Activated T-cell treated with anti-CD3 and anti-CD28 coated beads, Interleukin-2, amount 50 U/mL, for 24 hours (primary cell): ENCODE results near the gene RPS19BP1.

ENCODE experiments used
- DNase-seq: peaks from one replicate; pipeline ENCODE4 v3.0.0-alpha.2; 2020
- H3K27ac Mint-ChIP-seq: 2 replicates; pipeline ENCODE4 v1.8.0; 2020; ENCODE audit warnings: mild to moderate bottlenecking, mixed read lengths
- H3K27me3 Mint-ChIP-seq: 2 replicates; pipeline ENCODE4 v1.8.0; 2020; ENCODE audit warnings: mixed read lengths
- H3K36me3 Mint-ChIP-seq: 2 replicates; pipeline ENCODE4 v1.8.0; 2020; ENCODE audit warnings: low read depth, mixed read lengths
- H3K4me1 Mint-ChIP-seq: 2 replicates; pipeline ENCODE4 v1.8.0; 2020; ENCODE audit warnings: low read depth, mixed read lengths
- H3K4me3 Mint-ChIP-seq: 2 replicates; pipeline ENCODE4 v1.8.0; 2020; ENCODE audit warnings: mild to moderate bottlenecking, moderate library complexity, mixed read lengths
- H3K9me3 Mint-ChIP-seq: 2 replicates; pipeline ENCODE4 v1.8.0; 2020; ENCODE audit warnings: mixed read lengths

The RPS19BP1 gene

DNA sequence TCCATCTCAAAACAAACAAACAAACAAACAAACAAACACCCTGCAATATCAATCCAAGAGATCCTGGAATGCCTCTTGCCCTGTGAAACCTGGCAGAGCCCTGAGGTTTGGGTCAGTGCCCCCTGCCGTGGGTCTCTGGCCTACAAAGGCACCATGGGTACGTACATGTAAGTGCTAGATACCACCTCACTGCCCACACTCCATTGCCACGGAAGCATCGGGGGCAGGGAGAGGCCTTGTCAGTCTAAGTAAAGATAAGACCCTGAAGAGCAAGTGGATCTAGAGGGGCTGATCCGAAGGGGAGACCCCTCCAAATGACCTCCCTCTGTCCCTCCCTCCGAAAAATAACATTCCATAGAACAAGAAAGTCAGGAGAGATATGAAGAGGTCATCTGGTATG lies 32.4 kb downstream of the RPS19BP1 start:
- no peaks in the 10 kb centered on the region for H3K27me3 Mint-ChIP-seq
- H3K4me3 Mint-ChIP-seq, result no peak overlapping the region
- no peaks in the 10 kb centered on the region for H3K9me3 Mint-ChIP-seq
- H3K36me3 Mint-ChIP-seq, result peaks cover 26% of the 10 kb centered on the region
- DNase-seq, result no peak
- H3K27ac Mint-ChIP-seq, result no peak overlapping the region
- peaks cover 25% of the 10 kb centered on the region for H3K4me1 Mint-ChIP-seq

DNA sequence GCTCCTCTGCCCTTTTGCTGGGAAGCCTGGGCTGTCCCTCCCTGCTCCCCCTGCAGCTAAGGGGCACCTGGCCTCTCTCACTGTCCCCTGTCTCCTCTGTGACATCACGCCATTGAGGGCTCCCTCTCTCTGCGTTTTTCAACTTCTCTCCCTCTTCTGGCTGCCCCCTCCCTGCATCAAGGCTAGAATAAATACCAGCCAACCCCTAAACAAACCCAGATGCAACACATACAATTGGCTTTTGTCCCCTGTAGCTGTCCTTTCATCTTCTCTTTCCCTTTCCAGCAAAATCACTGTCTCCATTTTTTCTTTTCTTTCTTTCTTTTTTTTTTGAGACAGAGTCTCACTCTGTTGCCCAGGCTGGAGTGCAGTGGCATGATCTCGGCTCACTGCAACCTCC lies 33.7 kb downstream of the RPS19BP1 start:
- H3K27ac Mint-ChIP-seq, result no peak overlapping the region
- no peak overlapping the region for H3K4me3 Mint-ChIP-seq
- peaks cover 15% of the 10 kb centered on the region for H3K4me1 Mint-ChIP-seq
- no peaks in the 10 kb centered on the region for H3K27me3 Mint-ChIP-seq
- peaks cover 16% of the 10 kb centered on the region for H3K36me3 Mint-ChIP-seq
- H3K9me3 Mint-ChIP-seq, result no peaks in the 10 kb centered on the region
- DNase-seq, result no peak

DNA sequence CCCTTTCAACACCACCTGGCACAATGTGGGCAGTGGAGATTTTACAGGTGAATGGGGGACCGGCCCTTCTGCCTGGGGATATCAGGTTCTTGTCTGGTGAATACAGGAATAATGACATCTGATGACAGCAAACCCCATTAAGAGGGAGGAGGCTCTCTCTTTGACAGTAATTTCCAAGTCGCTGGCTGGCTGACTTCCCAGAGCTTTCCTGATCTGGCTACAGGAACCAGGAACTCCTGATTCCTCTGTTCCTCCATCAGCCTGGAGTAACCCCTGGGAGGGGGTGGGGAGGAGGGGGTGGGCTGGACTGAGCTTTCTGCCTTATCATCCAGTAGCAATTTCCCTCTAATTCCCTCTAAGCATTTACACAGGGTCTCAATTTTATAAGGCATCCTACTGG lies 34.2 kb downstream of the RPS19BP1 start:
- Mint-ChIP-seq H3K27ac (no peak overlapping the region), H3K36me3 (peaks cover 11% of the 10 kb centered on the region), H3K4me3 (no peak overlapping the region), H3K4me1 (peaks cover 13% of the 10 kb centered on the region), H3K27me3 (no peaks in the 10 kb centered on the region), H3K9me3 (no peaks in the 10 kb centered on the region)
- no peak for DNase-seq

- no peak overlapping the region for H3K27ac Mint-ChIP-seq
- no peaks in the 10 kb centered on the region for H3K9me3 Mint-ChIP-seq
- peaks cover 3% of the 10 kb centered on the region for H3K36me3 Mint-ChIP-seq
- no peak for DNase-seq
- peaks cover 11% of the 10 kb centered on the region for H3K4me1 Mint-ChIP-seq
- H3K4me3 Mint-ChIP-seq, result no peak overlapping the region
- no peaks in the 10 kb centered on the region for H3K27me3 Mint-ChIP-seq
Observed at GRCh38 chr22:39497429-39497828, 35.1 kb downstream of the RPS19BP1 start.

DNA sequence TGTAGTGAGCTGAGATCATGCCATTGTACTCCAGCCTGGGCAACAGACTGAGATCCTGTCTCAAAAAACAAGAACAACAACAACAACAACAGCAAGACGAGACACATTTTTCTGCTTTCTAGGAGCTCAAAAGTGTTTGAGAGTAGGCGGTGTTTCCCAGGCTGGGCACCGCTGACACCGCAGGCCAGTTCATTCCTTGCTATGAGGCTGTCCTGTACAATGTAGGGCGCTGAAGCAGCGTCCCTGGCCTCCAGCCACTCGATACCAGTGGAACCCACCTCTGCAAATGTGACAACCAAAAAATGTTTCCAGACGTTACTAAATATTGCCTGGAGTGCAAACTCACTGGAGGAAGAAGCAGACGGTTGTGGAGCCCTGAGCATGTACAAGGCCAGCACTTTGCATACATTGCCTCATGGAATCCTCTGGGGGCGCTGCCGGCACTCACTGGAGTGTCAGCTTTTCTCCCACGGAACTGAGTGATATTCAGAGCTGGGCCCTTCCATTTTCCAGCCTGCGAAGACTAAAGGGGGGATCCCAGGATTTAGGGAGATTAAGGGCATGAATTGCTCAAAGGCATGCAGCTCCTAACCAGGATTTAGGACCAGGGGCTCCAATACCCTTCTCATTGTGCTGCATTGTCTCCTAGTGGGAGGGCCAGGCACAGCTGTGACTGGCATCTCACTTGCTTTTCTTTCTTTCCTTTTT lies 36.3 kb downstream of the RPS19BP1 start:
- H3K36me3 Mint-ChIP-seq, result no peaks in the 10 kb centered on the region
- H3K27me3 Mint-ChIP-seq, result no peaks in the 10 kb centered on the region
- peaks cover 7% of the 10 kb centered on the region for H3K4me1 Mint-ChIP-seq
- no peak overlapping the region for H3K27ac Mint-ChIP-seq
- H3K4me3 Mint-ChIP-seq, result no peak overlapping the region
- DNase-seq, result peak; percentile 73
- H3K9me3 Mint-ChIP-seq, result no peaks in the 10 kb centered on the region

- Mint-ChIP-seq H3K36me3 (no peaks in the 10 kb centered on the region), H3K9me3 (no peaks in the 10 kb centered on the region), H3K27me3 (no peaks in the 10 kb centered on the region), H3K4me1 (peaks cover 14% of the 10 kb centered on the region), H3K4me3 (no peak overlapping the region), H3K27ac (no peak overlapping the region)
- no peak for DNase-seq
Observed at GRCh38 chr22:39494471-39495120, 38.0 kb downstream of the RPS19BP1 start.

- no peaks in the 10 kb centered on the region for H3K36me3 Mint-ChIP-seq
- H3K9me3 Mint-ChIP-seq, result no peaks in the 10 kb centered on the region
- no peak overlapping the region for H3K27ac Mint-ChIP-seq
- no peak overlapping the region for H3K4me3 Mint-ChIP-seq
- peaks cover 14% of the 10 kb centered on the region for H3K4me1 Mint-ChIP-seq
- no peaks in the 10 kb centered on the region for H3K27me3 Mint-ChIP-seq
- no peak for DNase-seq
Observed at GRCh38 chr22:39493759-39494158, 38.8 kb downstream of the RPS19BP1 start.

DNA sequence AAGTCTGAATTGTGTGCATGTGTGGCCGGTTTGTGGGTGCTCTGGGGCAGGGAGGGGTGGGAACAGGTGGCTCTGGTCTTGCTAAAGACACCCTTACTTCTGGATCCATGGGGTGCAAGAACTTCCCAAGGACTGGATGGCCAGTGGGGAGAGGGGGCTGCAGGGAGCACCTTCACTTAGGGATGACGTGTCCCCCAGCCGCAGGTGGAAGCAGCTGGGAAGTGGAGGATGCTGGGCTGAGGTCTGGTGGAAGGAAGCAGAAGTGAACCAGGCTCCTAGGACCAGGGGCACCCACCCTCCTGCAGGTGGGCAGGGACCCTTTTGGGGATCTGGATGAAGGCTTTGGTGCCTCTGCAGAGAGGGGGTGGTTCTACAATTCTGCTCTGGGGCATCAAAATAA lies 40.4 kb downstream of the RPS19BP1 start:
- H3K27ac Mint-ChIP-seq, result no peak overlapping the region
- peaks cover 13% of the 10 kb centered on the region for H3K4me1 Mint-ChIP-seq

GRCh38 chr22:39491696-39492095 lies 40.9 kb downstream of the RPS19BP1 start:
- H3K36me3 Mint-ChIP-seq, result no peaks in the 10 kb centered on the region

More for the DNA sequence above, 40.4 kb downstream of the RPS19BP1 start:
- no peaks in the 10 kb centered on the region for H3K9me3 Mint-ChIP-seq
- H3K4me3 Mint-ChIP-seq, result no peak overlapping the region
- H3K36me3 Mint-ChIP-seq, result no peaks in the 10 kb centered on the region
- no peak for DNase-seq
- H3K27me3 Mint-ChIP-seq, result no peaks in the 10 kb centered on the region

DNA sequence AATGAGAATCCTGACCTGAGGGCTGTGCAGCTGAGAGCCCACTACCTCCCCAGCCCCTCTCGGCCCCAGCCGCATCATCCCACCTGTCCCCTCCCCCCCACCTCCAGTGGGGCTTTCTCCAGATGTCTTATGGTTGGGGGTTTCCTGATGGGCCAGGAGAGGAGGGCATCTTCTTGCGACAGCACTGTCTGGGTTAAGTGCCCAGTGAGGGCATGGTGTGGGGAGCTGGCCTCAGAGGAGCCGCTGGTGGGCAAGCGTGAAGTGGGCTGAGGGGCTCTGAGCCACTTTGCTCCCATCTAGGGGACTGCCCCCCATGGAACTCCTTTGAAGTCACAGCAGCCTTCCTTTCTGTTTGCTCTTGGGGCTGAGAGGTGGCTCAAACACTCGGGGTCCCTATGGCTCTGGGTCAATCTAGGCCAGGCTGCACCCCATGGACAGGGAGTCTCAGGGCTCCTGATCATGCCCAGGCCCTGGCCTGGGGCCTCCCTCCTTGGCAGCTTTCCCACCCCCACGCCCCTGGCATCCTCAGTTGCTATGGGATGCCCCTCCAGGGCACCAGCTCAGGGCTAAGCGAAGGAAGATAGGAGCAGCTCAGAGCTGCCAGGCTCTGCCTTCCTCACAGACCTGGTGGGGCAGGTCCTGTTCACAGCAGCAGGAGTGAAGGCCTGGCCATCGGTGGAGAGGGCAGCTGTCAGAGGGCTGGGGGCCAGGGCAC lies 41.4 kb downstream of the RPS19BP1 start:
- H3K9me3 Mint-ChIP-seq, result no peaks in the 10 kb centered on the region
- no peak overlapping the region for H3K4me3 Mint-ChIP-seq
- H3K27ac Mint-ChIP-seq, result no peak overlapping the region
- no peak for DNase-seq
- peaks cover 9% of the 10 kb centered on the region for H3K4me1 Mint-ChIP-seq
- H3K27me3 Mint-ChIP-seq, result no peaks in the 10 kb centered on the region
- no peaks in the 10 kb centered on the region for H3K36me3 Mint-ChIP-seq

More at GRCh38 chr22:39491696-39492095, 40.9 kb downstream of the RPS19BP1 start:
- Mint-ChIP-seq H3K4me1 (peaks cover 13% of the 10 kb centered on the region), H3K4me3 (no peak overlapping the region), H3K9me3 (no peaks in the 10 kb centered on the region), H3K27me3 (no peaks in the 10 kb centered on the region), H3K27ac (no peak overlapping the region)
- no peak for DNase-seq

DNA sequence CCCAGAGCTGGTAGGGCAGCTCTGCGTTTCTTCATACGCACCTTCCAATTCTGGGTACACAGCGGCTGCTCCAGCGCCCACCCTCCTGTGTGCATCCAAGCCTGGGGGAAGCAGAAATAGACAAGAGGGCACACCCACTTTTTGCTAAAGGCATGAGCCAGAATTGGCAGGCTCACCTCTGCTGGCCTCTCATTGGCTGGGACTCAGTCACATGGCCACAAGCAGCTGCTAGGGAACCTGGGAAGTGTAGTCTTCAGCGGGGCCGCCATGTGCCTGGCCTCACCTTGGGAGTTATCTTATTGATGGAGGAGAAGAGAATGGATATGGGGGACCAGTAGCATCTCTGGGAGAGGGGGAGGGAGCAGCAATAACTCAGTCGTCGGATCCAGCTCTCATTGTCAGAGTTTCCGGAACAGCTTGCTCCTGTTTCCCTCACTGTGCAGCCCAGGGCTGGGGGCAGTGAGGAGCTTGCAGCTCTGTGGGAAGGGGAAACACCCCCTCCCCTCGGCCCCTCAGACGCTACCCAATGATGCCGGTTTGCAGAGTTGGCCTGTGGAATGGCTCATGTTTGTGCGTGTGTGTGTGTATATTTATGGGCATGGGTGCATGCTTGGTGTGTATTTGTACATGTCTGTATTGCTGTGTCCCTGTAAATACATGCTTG lies 42.3 kb downstream of the RPS19BP1 start:
- peaks cover 9% of the 10 kb centered on the region for H3K4me1 Mint-ChIP-seq
- no peaks in the 10 kb centered on the region for H3K9me3 Mint-ChIP-seq
- peak overlapping the region; percentile 23 for H3K27ac Mint-ChIP-seq
- H3K4me3 Mint-ChIP-seq, result no peak overlapping the region
- H3K36me3 Mint-ChIP-seq, result no peaks in the 10 kb centered on the region
- no peaks in the 10 kb centered on the region for H3K27me3 Mint-ChIP-seq
- peak; percentile 78 for DNase-seq

DNA sequence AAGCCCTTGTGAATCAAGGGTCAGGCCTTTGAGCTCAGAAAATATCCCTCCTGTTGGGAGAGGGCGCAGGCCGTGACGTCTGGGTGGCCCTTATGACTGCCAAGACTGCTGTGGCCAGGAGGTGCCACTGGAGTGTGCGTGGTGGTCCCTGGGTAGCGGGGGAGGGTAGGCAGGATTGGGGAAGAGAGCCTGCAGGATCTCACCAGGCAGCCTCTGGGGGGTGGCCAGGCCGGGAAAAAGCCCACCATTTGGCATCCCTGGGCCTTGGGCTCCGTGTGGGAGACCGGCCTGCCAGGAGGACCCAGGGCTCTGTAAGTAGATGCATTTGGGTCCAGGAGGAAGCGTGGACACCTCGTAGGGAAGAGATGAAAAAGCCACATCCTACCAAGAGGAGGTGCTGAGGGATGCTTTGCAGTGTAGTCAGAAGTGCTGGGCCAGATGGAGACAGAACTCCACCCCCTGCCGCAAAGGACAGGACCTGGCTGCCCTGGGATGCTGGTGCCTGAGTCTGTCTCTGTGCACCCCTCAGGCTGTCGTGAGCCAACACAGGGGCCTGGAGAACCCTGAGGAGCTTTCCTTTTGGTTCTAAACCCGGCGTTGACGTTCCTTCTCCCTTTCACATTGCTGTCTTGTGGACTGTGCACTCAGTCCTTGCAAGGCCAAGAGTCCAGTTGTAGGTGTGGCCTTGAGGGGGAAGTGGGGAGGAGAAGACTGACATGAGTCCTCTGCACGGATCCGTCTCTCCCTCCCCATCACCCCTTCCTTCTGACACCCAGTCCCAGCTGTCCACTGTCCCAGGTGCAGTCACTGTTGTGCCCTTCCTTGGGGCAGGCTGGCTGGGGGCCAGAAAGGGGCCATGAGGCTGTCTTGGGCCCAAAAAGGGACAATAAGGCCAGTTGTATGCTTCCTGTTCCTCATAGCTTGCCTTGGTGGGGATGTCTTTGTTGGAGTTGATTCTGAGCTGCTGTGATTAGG lies 43.2 kb downstream of the RPS19BP1 start:
- no peaks in the 10 kb centered on the region for H3K36me3 Mint-ChIP-seq
- no peak overlapping the region for H3K27ac Mint-ChIP-seq
- H3K27me3 Mint-ChIP-seq, result no peaks in the 10 kb centered on the region
- H3K4me3 Mint-ChIP-seq, result no peak overlapping the region
- DNase-seq, result no peak
- H3K9me3 Mint-ChIP-seq, result no peaks in the 10 kb centered on the region
- peaks cover 9% of the 10 kb centered on the region for H3K4me1 Mint-ChIP-seq

- H3K9me3 Mint-ChIP-seq, result no peaks in the 10 kb centered on the region
- no peak for DNase-seq
- H3K27ac Mint-ChIP-seq, result no peak overlapping the region
- H3K4me1 Mint-ChIP-seq, result peaks cover 9% of the 10 kb centered on the region
- no peak overlapping the region for H3K4me3 Mint-ChIP-seq
- no peaks in the 10 kb centered on the region for H3K36me3 Mint-ChIP-seq
- no peaks in the 10 kb centered on the region for H3K27me3 Mint-ChIP-seq
Observed at GRCh38 chr22:39488563-39489083, 43.9 kb downstream of the RPS19BP1 start.
